ENCODE data around the gene DICER1. TPM values are rescaled to one million over a fixed set of nuclear protein-coding genes. Genes with fewer than 3 reads are reported as not detected.

DICER1 gene
- polyA plus RNA-seq, 3 donors, result 53.5 to 58.4 (median 57.1) TPM

DNA sequence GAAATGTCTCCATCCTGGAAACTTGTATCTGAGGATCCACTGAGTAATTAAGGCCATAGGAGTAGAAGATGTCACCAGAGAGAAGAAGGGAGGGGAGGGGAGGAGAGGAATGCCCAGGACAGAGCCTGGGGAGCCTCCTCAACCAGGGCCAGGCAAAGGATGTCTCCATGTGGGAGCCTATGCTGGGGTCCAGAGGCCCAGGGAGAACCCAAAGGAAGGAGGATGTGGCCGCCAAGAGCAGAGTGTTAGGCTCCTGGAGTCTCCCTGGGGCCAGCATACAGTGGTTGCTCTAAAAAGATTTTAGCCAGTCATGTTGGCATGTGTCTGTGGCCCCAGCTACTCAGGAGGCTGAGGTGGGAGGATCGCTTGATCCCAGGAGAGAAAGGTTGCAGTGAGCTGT, 92.6 kb downstream of the DICER1 start:
- no peak for DNase-seq (ENCODE audit: low read depth in 3 of 3, low spot score in 2 of 3)

DNA sequence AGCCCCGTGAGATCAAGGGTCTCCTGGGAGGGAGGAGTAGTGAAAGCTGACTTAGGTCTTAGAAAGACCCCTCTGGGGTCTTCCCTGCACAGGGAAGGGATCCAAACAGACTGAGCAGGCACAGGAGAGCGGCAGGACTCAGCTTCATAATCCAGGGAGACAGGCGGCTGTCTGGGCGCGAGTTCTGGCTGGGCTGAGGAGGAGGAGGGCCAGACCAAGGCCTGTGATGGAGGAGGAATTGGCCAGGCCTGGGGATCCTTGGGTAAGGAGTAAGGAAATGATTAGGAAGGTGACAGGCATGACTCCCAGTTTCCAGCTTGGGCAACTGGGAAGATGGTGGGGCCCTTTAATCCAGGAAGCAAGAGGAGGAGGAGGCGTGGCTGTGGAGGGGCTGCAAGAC, 93.1 kb downstream of the DICER1 start:
- DNase-seq (ENCODE audit: low read depth in 3 of 3, low spot score in 2 of 3), result no peak

DNA sequence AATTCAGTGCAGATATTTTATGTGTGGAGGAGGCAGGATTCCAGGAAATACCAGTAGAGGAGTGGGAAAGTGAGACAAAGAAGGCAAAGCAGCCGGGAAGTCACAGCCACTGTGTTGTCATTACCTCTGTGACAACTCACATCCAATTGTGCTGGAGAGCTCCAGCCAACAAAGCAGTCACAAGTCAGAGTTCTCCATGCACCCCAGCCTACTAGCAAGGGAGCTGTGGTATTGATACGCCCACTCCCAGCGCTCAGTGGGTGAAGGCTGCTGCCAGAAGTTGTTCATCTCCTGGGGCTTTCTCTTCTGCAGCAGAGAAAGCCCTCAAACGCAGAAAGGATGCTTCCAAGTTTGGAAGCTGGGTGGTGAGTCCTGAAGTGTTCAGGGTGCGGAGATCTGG, 93.9 kb downstream of the DICER1 start:
- DNase-seq (ENCODE audit: low read depth in 3 of 3, low spot score in 2 of 3), result no peak

DNA sequence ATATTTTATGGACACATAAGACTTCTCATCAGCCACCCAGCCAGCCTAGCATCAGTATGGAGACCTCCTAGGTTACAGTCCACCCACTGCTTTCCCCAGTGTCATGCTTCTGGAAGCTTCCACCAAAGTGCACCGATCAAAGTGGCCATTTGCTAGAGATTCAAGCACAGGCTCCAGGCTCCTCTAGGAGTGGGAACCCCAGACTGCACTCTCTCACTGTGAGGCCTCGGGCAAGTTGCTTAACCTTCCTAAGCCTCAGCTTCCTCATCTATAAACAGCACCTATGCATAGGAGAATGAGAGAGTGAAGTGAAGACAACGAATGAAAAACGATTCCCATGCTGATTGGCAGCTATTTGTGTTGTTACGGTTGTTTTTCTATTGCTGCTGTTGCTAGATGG, 94.4 kb downstream of the DICER1 start:
- DNase-seq (ENCODE audit: low read depth in 3 of 3, low spot score in 2 of 3), result no peak

DNA sequence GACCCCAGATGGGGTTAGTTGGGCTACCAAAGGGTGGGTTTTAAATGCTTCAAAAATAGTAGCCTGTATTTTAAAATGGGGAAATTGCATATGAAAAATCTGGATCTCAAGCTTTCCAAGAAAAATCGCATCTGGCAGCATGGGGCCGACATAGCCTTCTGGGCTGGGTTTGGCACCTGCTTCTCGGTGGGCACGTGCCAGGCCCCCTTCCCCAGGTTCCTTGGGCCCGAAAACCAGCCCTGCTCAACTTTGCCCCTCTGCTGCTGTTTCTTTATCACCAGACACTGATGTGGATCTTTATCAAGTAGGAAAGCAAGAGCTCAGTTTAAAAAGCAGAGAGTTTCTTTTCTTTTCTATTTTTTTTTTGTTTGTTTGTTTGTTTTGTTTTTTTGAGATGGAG, 95.1 kb downstream of the DICER1 start:
- DNase-seq (ENCODE audit: low read depth in 3 of 3, low spot score in 2 of 3), result no peak

DNA sequence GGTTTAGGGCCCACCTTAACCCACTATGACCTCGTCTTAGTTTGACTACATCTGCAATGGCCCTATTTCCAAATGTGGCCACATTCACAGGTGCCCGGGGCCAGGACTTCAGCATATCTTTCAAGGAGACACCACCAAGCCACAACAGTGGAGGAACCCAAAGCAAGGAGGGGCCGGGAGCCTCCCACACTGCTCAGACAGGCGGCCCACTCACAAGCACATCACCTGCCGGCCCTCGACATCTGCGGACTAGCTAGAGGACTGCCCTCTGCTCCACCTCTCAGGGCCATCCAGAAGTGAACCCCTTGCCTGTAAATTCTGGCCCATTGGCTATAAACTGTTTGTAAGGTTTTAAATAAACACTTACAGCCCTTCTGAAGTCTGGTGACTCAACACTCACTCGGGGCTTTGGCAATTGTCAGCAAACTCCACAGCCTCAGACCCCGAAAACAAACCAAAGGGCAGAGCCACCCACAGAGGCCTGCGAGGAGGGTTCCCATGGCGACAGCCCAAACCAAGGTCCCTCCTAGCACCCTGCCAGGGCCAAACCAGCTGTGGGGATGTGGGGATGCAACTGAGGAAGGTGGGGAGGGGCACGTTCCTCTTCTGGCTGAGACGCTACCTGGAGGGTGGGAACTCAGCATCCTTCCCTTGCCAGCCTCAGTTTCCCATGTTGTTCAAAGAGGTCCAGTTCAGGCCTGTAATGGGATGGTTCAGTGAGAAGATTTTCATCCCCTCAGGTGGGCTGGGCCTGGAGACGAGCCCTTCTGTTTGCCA, 95.8 kb downstream of the DICER1 start:
- DNase-seq (ENCODE audit: low read depth in 3 of 3, low spot score in 2 of 3), result no peak

DNA sequence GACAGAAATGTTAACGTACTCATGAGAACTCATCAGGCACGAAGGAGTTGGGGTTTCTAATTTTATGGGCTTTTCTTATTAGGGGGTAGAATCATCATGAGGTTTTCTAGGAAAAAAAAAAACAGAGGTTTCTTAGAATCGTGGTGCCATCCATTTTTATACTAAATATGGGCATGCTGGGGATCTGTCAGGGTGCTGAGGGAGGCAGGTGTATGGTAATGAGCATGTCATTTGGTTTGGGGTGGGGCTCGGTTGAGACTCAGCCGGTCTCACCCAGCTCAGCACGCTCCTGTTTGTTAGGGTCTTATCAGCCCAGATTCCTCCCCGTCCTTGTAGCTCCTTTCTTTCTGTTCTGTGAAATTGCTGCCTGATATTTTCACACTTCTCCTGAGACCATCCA, 98.2 kb downstream of the DICER1 start:
- no peak for DNase-seq (ENCODE audit: low read depth in 3 of 3, low spot score in 2 of 3)

DNA sequence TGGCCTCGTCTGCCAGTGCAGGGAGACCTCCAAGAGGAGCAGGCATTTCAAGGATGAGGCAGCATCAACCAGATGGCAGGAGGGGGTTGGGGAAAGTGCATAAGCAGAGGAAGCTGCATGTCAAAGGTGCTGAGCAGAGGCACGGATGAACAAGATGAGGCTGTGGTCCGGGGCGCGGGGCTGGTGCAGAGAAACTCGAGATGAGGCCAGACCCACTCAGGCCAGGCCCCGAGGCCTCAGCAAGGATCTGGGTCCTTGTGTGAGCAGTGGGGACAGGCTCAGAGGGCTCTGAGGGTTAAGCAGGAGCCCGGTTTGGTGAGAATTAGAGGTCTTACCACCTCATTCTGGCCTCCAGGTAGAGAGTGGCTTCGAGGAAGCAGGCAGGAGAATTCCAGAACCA, 98.8 kb downstream of the DICER1 start:
- DNase-seq (ENCODE audit: low read depth in 3 of 3, low spot score in 2 of 3), result no peak

DNA sequence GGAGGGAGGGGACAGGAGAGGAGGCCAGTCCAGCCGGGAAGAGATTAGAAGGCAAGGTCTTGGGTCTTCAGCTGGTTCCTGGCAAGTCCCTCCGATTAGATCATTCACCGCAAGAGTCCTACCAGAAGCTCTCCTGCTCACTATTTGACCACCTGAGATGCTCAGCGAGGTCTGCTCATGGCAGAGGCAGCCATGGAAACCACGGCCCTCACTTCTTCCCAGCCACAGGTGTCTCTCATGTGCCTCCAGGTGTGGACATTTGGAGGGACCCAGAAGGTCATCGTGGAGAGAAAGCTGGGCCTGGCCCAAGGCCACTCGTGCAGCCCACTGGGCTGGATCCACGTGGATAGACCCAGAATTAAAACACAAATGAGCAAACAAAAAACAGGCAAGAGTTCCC, 99.5 kb downstream of the DICER1 start:
- DNase-seq (ENCODE audit: low read depth in 3 of 3, low spot score in 2 of 3), result no peak

DNA sequence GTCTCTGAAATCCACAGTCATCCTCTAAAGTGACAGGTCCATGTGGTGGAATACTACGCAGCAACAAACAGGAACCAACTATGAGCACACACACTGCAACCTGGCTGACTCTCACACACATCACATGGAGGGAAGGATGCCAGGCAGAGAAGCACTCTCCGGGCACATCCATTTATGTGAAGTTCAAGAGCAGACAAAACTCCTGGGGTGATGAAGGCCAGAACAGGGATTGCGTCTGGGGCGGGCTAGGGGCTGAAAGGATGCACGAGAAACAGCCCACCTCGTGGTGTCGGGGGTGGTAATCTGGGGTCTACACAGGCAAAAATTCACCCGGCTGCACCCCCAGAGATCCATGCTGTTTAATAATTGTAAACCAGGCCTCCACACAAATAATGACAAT, 100.2 kb downstream of the DICER1 start:
- no peak for DNase-seq (ENCODE audit: low read depth in 3 of 3, low spot score in 2 of 3)

DNA sequence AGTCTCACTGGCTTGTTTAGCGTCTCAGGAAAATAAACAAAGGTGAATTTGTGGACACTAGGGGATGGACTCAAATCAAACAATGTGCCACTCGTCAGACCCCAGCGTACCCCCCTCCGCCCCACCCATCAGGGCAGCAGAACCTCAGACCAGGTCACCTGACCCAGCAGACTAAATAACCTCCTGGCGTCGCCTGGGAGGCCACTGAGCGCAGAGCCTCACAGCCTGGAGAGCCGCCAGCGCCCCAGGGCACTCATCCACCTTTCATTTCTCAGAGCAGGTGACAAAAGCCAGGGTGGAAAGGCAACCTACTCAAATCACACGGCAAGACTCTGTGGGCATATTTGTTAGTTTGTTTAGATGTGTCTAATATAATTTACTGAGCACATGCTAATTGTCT, 100.9 kb downstream of the DICER1 start:
- no peak for DNase-seq (ENCODE audit: low read depth in 3 of 3, low spot score in 2 of 3)

DNA sequence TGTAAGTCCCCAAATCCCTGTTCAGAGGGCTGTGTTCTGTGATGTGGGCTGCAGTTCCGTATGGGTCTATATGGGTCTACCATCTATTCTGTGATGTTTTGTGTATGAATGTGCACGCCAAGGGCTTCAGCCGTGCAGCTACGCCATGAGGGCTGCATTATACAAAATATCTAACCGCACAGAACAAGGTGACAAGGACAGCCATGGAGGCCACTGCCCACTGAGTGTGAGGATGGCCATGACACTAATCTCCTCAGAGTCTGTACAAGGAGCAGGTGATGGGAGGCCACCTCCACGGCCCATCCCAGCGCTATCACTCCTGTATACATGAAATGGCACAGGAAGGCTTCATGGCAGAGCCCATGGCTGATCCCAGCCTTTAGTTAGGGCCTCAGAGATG, 102.0 kb downstream of the DICER1 start:
- no peak for DNase-seq (ENCODE audit: low read depth in 3 of 3, low spot score in 2 of 3)

DNA sequence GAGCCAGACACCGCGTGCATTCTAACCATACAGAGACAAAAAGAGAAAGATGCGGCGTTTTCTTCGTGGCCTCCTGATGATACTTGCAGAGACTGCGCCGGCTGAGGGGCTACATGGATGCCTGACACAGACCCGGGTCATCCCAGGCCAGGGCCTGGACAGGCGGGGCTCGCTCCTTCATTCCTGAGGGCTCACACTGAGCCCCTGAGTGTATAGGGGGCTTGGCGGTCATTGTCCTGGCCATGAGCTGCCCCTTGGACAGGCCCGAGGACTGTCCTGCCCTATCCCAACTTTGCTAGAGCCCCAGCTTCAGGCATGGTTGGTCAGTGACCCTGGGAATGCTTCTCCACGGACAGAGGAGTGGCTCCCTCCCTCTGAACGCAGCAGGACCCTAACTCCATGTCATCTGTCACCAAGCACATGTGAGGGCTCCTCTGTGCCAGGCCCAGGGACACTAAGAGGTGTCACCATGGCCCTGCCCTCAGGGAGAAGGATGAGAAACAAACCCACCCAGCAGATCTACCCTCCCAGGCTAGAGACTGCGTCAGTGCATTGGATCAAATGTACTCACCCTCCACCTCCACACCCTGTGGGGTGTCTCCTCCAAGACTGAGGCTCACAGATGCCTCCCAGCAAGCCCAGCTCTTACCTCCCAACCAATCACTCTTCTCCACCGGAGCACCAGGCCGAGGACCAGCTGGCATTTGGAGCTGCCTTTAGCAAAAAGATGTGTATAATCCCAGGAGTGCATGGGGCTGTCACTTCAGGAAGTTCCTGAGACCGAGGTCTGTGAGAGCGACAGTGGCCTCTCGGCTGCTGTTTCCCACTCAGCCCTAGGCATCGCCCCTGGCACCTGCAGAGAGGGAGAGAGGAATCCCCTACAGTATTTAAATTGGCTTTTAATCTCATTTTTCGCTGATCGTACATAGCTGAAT, 102.7 kb downstream of the DICER1 start:
- no peak for DNase-seq (ENCODE audit: low read depth in 3 of 3, low spot score in 2 of 3)

DNA sequence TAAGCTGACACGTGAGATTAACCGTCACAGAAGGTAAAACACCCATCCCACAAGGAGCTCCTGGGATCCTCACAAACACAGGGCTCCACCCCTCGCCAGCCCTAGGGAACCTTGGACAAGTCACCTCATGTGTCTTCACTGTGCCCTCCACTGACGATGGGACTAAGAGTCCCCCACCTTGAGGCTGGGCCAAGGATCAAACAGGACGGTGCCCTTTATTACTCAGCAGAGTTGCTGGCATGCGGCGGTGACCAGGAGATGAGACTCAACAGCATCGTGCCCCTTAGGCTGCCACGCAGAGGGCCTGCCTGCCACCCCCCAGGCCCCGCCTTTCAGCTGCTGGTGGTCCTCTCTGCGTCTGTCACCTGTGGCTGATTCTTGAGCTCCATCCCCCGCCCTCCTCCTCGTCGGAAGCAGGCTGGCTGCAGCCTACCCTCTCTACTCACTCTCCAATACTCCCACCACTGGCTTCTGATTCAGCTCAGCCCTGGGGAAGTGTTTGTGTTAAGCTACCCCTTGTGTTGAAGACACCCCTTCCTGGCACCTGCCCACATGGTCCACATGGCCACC, 105.2 kb downstream of the DICER1 start:
- DNase-seq (ENCODE audit: low read depth in 3 of 3, low spot score in 2 of 3), result no peak

DNA sequence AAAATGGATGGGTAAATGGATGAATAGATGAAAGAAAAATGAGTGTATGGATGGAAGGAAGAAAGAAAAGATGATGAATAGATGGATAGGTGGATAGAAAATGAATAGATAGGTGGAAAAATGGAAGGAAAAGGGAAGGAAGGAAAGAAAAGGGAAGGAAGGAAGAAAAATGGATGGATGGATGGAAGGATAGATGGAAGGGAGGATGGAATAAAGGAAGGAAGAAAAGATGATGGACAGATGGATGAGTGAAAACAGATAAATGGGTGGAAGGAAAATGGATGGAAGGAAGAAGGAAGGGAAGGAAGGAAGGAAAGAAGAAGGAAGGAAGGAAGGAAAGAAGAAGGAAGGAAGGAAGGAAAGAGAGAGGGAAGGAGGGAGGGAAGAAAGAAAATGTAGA, 107.4 kb downstream of the DICER1 start:
- no peak for DNase-seq (ENCODE audit: low read depth in 3 of 3, low spot score in 2 of 3)

DNA sequence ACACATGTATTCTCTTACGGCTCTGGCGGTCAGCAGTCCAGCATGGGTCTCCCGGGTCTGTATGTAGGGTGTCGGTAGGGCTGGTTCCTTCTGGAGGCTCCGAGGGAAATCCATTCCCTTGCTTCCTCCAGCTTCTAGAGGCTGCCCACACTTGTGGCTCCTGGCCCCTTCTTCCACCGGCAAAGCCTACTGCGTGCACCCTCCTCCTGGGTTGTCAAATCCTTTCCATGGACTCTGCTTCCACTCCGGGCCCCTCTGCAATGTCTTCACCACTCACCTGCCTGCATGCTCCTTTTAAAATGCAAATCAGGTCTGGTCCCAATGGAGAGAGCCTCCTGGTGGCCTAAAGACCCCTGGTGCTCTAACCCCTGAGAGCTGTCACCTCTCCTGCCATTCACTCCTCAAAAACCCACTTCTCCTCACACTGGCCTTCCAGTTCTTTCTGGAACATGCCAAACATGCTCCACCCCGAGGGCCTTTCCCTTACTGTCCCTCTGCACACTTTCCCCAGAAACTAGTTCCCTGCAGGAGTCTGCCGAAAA, 108.5 kb downstream of the DICER1 start:
- DNase-seq (ENCODE audit: low read depth in 3 of 3, low spot score in 2 of 3), result no peak

DNA sequence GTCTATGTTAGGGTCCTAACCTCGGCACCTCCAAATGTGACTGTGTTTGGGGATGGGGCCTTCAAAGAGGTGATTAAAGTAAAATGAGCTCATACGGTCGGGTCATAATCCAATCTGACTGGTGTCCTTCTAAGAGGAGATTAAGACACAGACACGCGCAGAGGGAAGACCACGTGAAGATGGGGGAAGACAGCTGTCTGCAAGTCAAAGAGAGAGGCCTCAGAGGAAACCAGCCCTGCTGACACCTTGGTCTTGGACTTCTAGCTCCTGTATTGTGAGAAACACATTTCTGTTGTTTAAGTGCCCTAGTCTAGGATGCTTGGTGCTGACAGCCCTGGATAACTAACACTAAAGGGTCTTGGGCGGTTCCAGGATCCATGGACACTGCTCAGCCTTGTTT, 109.6 kb downstream of the DICER1 start:
- no peak for DNase-seq (ENCODE audit: low read depth in 3 of 3, low spot score in 2 of 3)

DNA sequence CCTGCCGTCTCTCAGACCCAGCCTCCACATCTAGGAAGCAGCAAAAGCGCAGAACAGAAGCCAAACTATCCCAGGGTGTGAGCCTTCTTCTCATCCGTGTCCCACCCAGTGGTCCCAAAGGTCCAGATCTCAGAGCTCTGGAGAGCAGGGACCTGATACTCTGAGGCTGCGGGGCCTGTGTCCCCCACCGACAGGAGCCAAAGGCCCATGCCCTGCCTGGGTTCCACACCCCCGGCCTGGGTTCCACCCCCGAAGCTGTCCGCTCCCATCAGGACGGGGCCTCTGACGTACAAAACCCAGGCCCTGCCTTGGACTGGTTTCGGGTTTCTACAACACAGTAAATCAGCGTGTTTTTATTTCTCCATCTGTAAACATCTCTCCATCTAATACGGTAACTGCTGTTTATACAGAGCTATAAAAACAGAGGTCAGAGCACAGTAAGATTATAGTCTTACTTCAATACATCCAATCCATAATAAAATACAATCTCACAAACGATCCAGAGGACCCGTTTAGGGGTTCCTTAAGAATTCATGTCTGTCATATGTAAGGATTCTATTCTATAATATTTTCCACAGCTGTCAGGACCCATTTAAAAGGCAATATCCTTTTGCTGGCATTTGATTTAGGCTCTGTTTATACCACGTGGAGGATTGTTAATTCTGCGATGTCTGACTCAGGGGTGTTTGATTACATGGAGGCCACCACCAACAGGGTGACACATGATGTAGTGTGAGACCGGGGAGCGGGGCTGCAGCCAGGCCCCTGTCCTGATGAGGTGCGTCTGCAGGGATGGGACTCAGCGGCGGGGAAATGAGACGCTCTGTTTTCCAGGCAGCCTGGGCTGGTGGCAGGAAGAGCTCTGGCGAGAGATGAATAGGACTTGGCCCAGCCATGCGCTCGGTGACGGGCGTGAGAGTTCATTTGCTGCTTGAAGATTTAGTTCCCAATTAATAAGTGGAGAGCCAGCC, 110.3 kb downstream of the DICER1 start:
- DNase-seq (ENCODE audit: low read depth in 3 of 3, low spot score in 2 of 3), result peak; percentile 47 to 65 (median 65)

DNA sequence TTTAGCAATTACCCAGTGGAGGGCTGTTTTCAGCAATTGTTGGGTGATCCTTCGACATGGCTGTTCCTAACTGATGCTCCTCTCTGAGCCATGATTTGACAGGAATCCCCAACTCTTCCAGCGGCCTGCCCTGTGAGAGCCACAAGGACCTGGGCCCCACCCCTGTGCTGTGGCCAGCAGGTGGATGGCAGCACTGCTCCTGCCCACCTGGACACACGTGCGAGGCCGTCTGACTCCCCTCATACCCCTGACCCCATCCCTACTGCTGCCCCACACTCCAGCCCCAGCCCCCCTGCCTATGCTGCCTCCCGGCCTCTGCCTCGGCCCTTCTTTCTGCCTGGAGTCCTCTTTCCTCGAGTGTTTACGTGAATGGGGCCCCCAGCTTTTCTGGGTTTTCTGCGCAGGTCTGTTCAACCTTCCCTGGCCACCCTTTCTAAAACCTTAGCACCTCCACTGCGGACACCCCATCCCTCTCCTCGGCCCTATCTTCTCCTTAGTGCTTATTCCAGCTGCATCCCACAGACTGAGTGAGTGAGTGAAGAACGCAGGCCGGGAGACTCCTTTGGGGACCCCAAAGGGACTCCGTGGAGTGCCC, 111.4 kb downstream of the DICER1 start:
- DNase-seq (ENCODE audit: low read depth in 3 of 3, low spot score in 2 of 3), result no peak

All from right renal cortex interstitium (tissue), 3 donors.